Heart left ventricle (tissue), 16 donors: ENCODE data around the gene MSGN1. TPM values are rescaled to one million over a fixed set of nuclear protein-coding genes. Genes with fewer than 3 reads are reported as not detected.

Source experiments
- ATAC-seq, 4 donors: fragments of 200-7000 bp; cut with Tn5 transposase; one replicate each; pipeline ENCODE4 v1.9.1; 2020 to 2022; ENCODE audit warnings: moderate library complexity in 4 of 4, mild to moderate bottlenecking in 3 of 4, moderate number of reproducible peaks in 1 of 4
- DNase-seq, 5 donors: peaks; one replicate each; pipeline ENCODE4 v3.0.0-alpha.2; 2020
- H3K27ac ChIP-seq, 12 donors: fragments of 200-600 bp; sonication (generic) in 4 of 12; one replicate each; pipeline versions ENCODE4 v1.5.0 to v1.8.0; 2016 to 2022; ENCODE audit warnings: mild to moderate bottlenecking in 2 of 12
- H3K27me3 ChIP-seq, 9 donors: fragments of 200-600 bp; sonication (generic) in 2 of 9; one replicate each; pipeline versions ENCODE4 v1.5.1 to v1.8.0; 2016 to 2022; ENCODE audit warnings: mild to moderate bottlenecking in 3 of 9
- H3K36me3 ChIP-seq, 9 donors: fragments of 200-600 bp; sonication (generic) in 2 of 9; one replicate each; pipeline versions ENCODE4 v1.5.0 to v1.8.0; 2018 to 2022; ENCODE audit warnings: mild to moderate bottlenecking in 2 of 9
- H3K4me1 ChIP-seq, 12 donors: fragments of 200-600 bp; sonication (generic) in 4 of 12; one replicate each; pipeline versions ENCODE4 v1.5.0 to v1.8.0; 2016 to 2022; ENCODE audit warnings: mild to moderate bottlenecking in 3 of 12
- H3K4me3 ChIP-seq, 12 donors: fragments of 200-600 bp; sonication (generic) in 4 of 12; one replicate each; pipeline versions ENCODE4 v1.5.0 to v1.8.0; 2017 to 2022; ENCODE audit warnings: mild to moderate bottlenecking in 9 of 12, moderate library complexity in 4 of 12
- H3K9me3 ChIP-seq, 12 donors: fragments of 200-600 bp; sonication (generic) in 4 of 12; one replicate each; pipeline versions ENCODE4 v1.5.0 to v1.8.0; 2016 to 2022; ENCODE audit warnings: mild to moderate bottlenecking in 1 of 12
- POLR2A ChIP-seq, 2 donors: fragments of 450-650 bp; IDR thresholded peaks; one replicate each; pipeline ENCODE4 v1.6.1; 2017; ENCODE audit warnings: antibody characterized with exemption in 2 of 2, mild to moderate bottlenecking in 2 of 2, moderate library complexity in 2 of 2
- WGBS, 4 donors: extraction: QIAGEN DNeasy Blood & Tissue Kit in 2 of 4; methylation state at CpG; one replicate each; pipeline versions ENCODE4 v1.1.5 to v1.1.7; 2013 to 2018; 5-methylcytosine and 5-hydroxymethylcytosine counted together
- intact Hi-C, 10 donors: fragments of 100-400 bp; cut with DNase I; formaldehyde crosslinking; loops; one replicate each; pipeline versions ENCODE4 v1.11.1 to v1.14.2; 2022
- polyA plus RNA-seq, 2 donors: library from polyadenylated mRNA; stranded (reverse); fragments of 200-250 nt; gene quantifications; one replicate each; pipeline ENCODE4 v1.2.3, GENCODE V29; 2013
- total RNA-seq, 9 donors: library from RNA; depleted of rRNA in 2 of 9; stranded (reverse); fragments of >200 nt in 2 of 9; fragmentation: NEBNext Ultra II Directional in 3 of 9; extraction: Animal tissue kit (Norgen Biotek cat#: 25700) in 3 of 9; gene quantifications; one replicate each; pipeline versions ENCODE4 v1.1.0 to v1.2.4, GENCODE V29; 2016 to 2023
- TF ChIP-seq, protein P1 (sequence below), 12 donors: fragments of 200-600 bp; sonication (generic) in 4 of 12; IDR thresholded peaks; one replicate each; pipeline versions ENCODE4 v1.5.0 to v1.8.0; 2018 to 2022; ENCODE audit warnings: antibody characterized with exemption in 12 of 12, mild to moderate bottlenecking in 5 of 12
- donor health status: ischemic (EF 13 %, LVEDD 7.1; RV severe dilation, severe dysfunction).
- donor health status: healthy with polysubstance abuse.
- donor health status: DM: no; HTN: yes; CAD: no.
- donor health status: DM: no; HTN: no; CAD: no.
- donor health status: ischemic (EF 25% LVEDD 6.9; RV normal size, moderate dysfunction).
- donor health status: ischemic (EF 25% LVEDD 5.7; RV mildly dilated, moderate dysfunction).
- donor health status: healthy.
- donor health status: DM: yes; HTN: yes; CAD: no.
- donor health status: ischemic (EF 35%, LVEDD 5.7; RV mildly dilated, moderate dysfunction).
- donor health status: nonischemic (EF 11% LVEDD 7.7; RV severe dilation, severe dysfunction).
- donor health status: DM: yes; HTN: yes; CAD: no.
- donor health status: PGD.
- donor health status: ischemic (EF 29% LVEDD 5.4; RV normal size, mild dysfunction).
- donor health status: nonischemic (EF 23%, LVEDD 6.1; RV moderate dilation, normal function).

Gene MSGN1
- total and polyA plus RNA-seq, 11 donors: not detected

DNA sequence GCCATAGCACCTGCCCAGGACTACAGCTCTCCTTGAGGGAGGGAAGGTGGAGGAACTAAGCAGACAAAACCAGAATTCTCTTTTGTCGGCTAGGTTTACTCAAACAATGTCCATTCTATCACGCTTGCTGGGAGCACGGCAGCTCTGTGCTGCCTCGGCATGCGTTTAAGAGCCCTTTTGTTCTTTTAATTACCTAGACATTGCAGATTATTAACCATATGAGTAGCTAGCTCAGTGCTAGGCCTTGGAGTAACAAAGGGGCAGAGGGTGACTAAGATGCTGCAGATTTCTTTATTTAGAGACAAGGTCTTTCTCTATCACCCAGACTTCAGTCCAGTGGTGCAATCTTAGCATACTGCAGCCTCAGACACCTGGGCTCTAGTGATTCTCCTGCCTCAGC, 11.1 kb downstream of the MSGN1 start:
- 92 to 94% (median 92%) methylated on average over 5 of the region's 5 CpGs for WGBS, 4 donors
- no peaks in the 10 kb centered on the region for H3K9me3 ChIP-seq
- H3K36me3 ChIP-seq: no peaks in the 10 kb centered on the region
- peaks cover 0 to 28% (median 18%) of the 10 kb centered on the region in 12 donors for H3K4me1 ChIP-seq
- no peak overlapping the region for H3K27ac ChIP-seq
- no peak for DNase-seq
- peaks cover 0 to 16% (median 0%) of the 10 kb centered on the region in 9 donors for H3K27me3 ChIP-seq
- TF ChIP-seq POLR2A (IDR thresholded peaks at IDR 0.05): no peak
- TF ChIP-seq, protein P1, sequence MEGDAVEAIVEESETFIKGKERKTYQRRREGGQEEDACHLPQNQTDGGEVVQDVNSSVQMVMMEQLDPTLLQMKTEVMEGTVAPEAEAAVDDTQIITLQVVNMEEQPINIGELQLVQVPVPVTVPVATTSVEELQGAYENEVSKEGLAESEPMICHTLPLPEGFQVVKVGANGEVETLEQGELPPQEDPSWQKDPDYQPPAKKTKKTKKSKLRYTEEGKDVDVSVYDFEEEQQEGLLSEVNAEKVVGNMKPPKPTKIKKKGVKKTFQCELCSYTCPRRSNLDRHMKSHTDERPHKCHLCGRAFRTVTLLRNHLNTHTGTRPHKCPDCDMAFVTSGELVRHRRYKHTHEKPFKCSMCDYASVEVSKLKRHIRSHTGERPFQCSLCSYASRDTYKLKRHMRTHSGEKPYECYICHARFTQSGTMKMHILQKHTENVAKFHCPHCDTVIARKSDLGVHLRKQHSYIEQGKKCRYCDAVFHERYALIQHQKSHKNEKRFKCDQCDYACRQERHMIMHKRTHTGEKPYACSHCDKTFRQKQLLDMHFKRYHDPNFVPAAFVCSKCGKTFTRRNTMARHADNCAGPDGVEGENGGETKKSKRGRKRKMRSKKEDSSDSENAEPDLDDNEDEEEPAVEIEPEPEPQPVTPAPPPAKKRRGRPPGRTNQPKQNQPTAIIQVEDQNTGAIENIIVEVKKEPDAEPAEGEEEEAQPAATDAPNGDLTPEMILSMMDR (IDR thresholded peaks at IDR 0.05): no peak
- H3K4me3 ChIP-seq: no peak overlapping the region
- intact Hi-C loops: loop anchor here in 6 of 10 donors (5.0 to 10.0 kb wide), 5 partner anchors 55 to 113 kb away; partner anchors contain the start of genes GEN1 (in 2 of the 6) and SMC6 (in 2 of the 6)
- no peak for ATAC-seq

DNA sequence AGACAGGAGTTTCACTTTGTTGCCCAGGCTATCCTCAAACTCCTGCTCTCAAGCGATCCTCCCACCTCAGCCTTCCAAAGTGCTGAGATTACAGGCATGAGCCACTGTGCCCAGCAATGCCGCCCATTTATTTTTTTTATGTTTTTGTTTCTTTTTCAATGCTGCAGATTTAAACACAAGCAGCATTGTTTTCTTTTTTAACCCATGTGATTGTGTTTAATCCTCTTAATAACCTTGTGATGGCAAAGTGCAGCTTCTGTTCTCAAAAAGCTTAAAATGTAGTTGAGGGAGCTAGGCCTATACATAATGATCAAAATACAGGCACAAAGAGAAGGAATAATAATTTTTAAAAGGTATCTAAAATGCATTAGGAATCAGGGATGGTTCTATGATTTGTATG, 11.5 kb downstream of the MSGN1 start:
- intact Hi-C loops: loop anchor here in 7 of 10 donors (2.0 to 10.0 kb wide), 6 partner anchors 55 to 113 kb away; partner anchors contain the start of genes GEN1 (in 2 of the 7) and SMC6 (in 2 of the 7)
- no peak for ATAC-seq
- 94 to 97% (median 96%) methylated on average over 2 of the region's 2 CpGs for WGBS, 4 donors
- H3K9me3 ChIP-seq: no peaks in the 10 kb centered on the region
- no peak for DNase-seq
- no peaks in the 10 kb centered on the region for H3K36me3 ChIP-seq
- H3K27ac ChIP-seq: no peak overlapping the region
- peaks cover 0 to 16% (median 0%) of the 10 kb centered on the region in 9 donors for H3K27me3 ChIP-seq
- peaks cover 0 to 23% (median 13%) of the 10 kb centered on the region in 12 donors for H3K4me1 ChIP-seq
- TF ChIP-seq, protein P1 (IDR thresholded peaks at IDR 0.05): no peak
- no peak for TF ChIP-seq POLR2A (IDR thresholded peaks at IDR 0.05)
- no peak overlapping the region for H3K4me3 ChIP-seq

DNA sequence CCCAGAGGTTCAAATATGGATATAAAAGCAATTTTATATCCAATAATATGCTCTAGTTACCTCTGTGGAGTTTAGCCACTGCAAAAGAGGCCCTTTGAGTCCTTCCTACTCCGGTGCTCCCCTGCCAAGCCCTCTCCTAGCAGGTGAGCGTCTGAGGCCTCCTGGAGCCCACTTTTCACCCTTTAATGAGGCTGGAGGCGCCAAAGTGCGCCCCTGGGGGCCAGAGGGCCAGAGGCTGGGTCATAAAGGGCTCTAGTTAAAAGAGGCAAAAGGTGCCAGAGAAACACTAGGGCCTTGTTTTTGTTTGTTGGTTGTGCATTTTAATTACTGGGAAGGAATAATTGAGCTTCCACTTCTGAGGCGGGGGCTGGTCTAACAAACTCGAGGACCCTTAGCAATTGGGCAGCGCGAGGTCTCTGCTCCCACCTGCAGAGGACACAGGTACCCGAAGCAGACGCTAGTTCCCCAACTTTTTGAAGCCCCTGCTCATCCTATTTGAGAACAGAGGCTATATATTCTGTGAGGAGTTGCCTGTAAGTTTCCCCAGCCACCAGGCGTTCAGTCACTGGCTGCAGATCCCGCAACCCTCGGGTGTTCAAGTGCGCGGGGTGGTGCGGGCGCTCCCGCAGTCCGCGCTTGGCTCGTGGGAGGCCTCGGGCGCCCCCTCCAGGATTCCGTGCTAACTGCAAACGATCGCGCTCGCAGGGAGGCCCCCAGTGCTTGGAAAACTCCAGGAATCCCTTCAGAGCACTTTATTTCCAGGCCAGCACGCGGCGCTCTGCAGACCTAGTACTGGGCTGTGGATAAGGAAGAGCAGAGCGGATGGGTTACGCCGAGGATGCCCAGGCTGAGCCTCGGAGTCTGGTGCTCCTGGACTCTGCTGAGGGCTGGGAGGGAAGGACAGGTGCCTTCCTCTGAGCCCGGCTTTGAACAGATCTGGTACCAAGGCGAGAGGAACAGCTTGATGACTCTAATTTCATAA, 14.1 kb downstream of the MSGN1 start:
- H3K27ac ChIP-seq: no peak overlapping the region
- H3K4me1 ChIP-seq: peaks cover 0 to 12% (median 5%) of the 10 kb centered on the region in 12 donors
- H3K27me3 ChIP-seq: peaks cover 0 to 16% (median 0%) of the 10 kb centered on the region in 9 donors
- no peaks in the 10 kb centered on the region for H3K36me3 ChIP-seq
- DNase-seq (peak; percentile 72 to 84 (median 79)), ATAC-seq (peak; percentile 84 to 98 (median 96))
- no peak for TF ChIP-seq POLR2A (IDR thresholded peaks at IDR 0.05)
- TF ChIP-seq, protein P1 (IDR thresholded peaks at IDR 0.05): peak; percentile 84 to 97 (median 92)
- 15 to 26% (median 17%) methylated on average over 19 to 37 of the region's 37 CpGs for WGBS, 4 donors
- no peaks in the 10 kb centered on the region for H3K9me3 ChIP-seq
- H3K4me3 ChIP-seq: peak overlapping the region in 10 of 12 donors; percentile 4 to 40 (median 24)
- intact Hi-C loops: loop anchor here in 8 of 10 donors (1.0 to 5.0 kb wide), 7 partner anchors 76 to 112 kb away; partner anchors contain the start of genes GEN1 (in 4 of the 8) and SMC6 (in 4 of the 8)

DNA sequence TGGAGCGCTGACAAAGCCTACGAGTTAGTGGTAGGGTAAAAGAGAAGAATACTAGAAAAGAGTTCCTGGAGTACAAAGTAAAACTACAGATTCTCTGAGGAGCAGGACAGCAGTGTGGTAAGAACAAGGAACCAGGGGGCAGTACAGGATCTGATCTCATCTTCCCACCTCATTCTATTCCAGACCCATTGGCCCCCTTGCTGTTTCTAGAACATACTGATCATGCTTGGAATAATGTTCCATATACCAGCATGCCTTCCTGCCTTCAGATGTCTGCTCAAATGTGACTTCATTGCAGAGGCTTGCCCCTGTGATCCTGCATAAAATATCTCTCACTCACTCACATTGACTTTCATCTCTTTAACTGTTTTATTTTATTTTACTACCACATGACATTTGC, 19.3 kb downstream of the MSGN1 start:
- intact Hi-C loops: no loop called here
- Histone ChIP-seq H3K27ac (no peak overlapping the region), H3K4me3 (no peak overlapping the region), H3K27me3 (peaks cover 0 to 8% (median 0%) of the 10 kb centered on the region in 9 donors), H3K36me3 (no peaks in the 10 kb centered on the region), H3K4me1 (peaks cover 0 to 13% (median 4%) of the 10 kb centered on the region in 12 donors), H3K9me3 (no peaks in the 10 kb centered on the region)
- TF ChIP-seq, protein P1 (IDR thresholded peaks at IDR 0.05): no peak
- no peak for TF ChIP-seq POLR2A (IDR thresholded peaks at IDR 0.05)
- no peak for ATAC-seq
- no peak for DNase-seq
- WGBS, 4 donors: 30 to 89% (median 79%) methylated on average over 2 of the region's 2 CpGs
